Measurements from ENCODE around the gene AKAP3.

DNA sequence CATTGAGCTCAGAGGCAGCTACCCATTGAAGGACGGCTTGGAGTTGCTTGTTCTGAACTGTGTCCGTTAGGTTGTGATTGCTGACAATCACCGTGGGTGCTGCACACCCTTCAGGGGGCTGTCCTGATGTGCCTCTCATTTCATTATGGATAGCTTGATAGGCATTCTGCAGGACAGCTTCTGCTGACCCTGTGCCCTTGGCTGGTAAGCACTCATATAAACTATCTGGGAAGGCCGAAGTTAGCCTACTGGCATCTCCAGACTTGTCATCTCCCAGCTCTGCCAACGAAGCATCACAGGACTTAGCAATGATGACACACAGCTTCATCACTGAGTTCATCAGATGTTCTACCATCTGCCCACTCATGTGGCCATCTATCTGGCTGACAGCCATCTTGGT is 22.3 kb downstream of the AKAP3 start:
- TF ChIP-seq CTCF (IDR thresholded peaks at IDR 0.05) (no peak), POLR2A (IDR thresholded peaks at IDR 0.05) (no peak)

Data from adrenal gland (tissue), 5 donors.